ENCODE data around the gene CEP57L1.

- TF ChIP-seq SUZ12 (IDR thresholded peaks at IDR 0.05; ENCODE audit: extremely low read depth, insufficient read depth, insufficient read length) (no peak), ZNF274 (IDR thresholded peaks at IDR 0.05; ENCODE audit: low read depth, low read length) (no peak), YY1 (IDR thresholded peaks at IDR 0.05; ENCODE audit: insufficient read depth, insufficient read length) (no peak)
Measured at GRCh38 chr6:109192865-109193264, 97.6 kb downstream of the CEP57L1 start.
